ENCODE results near the gene KIF13A. TPM values are rescaled to one million over a fixed set of nuclear protein-coding genes. Genes with fewer than 3 reads are reported as not detected.

The KIF13A gene
- total and polyA plus RNA-seq, 9 of the 15 experiments (the other 6 are each of a cell fraction or from before 2014, with no cell fraction given) = 3.6 to 44.3 (median 29.7) TPM

GRCh38 chr6:17987697-17988421 lies 424 bp upstream of the KIF13A start (continued):
- TF ChIP-seq ARID4B (CRISPR knock-in tag; IDR thresholded peaks at IDR 0.05) (no peak; the same call in 1 of the 2 replicates), SNIP1 (IDR thresholded peaks at IDR 0.05; ENCODE audit: low read depth) (no peak), CTBP1 (IDR thresholded peaks at IDR 0.05; ENCODE audit: borderline replicate concordance) (peak; percentile 87), ZNF174 (CRISPR knock-in tag; IDR thresholded peaks at IDR 0.05) (no peak), GABPB2 (CRISPR knock-in tag; conservative IDR thresholded peaks at IDR 0.05) (no peak), SMAD3 (CRISPR knock-in tag; conservative IDR thresholded peaks at IDR 0.05) (no peak), MTA1 (IDR thresholded peaks at IDR 0.05; ENCODE audit: borderline replicate concordance) (no peak), PHB2 (IDR thresholded peaks at IDR 0.05; ENCODE audit: low read depth) (no peak), ZBTB43 (CRISPR knock-in tag; IDR thresholded peaks at IDR 0.05) (no peak), CREB1 (IDR thresholded peaks at IDR 0.05) (peak; percentile 17; the same call in 1 of the 2 replicates), CREB1 (CRISPR knock-in tag; IDR thresholded peaks at IDR 0.05) (no peak), ZBTB1 (CRISPR knock-in tag; IDR thresholded peaks at IDR 0.05; ENCODE audit: borderline replicate concordance, low read depth) (peak; percentile 87; the same call in 1 of the 2 replicates), ZNF592 (IDR thresholded peaks at IDR 0.05) (peak; percentile 71), NUFIP1 (IDR thresholded peaks at IDR 0.05; ENCODE audit: partially characterized antibody) (no peak), YY1 (IDR thresholded peaks at IDR 0.05; ENCODE audit: borderline replicate concordance in 1 of 3, control insufficient read depth in 1 of 3, extremely low read depth in 1 of 3, insufficient read depth in 3 of 3, insufficient read length in 1 of 3, insufficient replicate concordance in 2 of 3, low read depth in 1 of 3, low read length in 2 of 3) (peak; percentile 65 to 92 (median 88)), FOXK2 (conservative IDR thresholded peaks at IDR 0.05 in 1 of 2, IDR thresholded peaks at IDR 0.05 in 1 of 2; ENCODE audit: low read depth in 2 of 2) (no peak), ETV6 (IDR thresholded peaks at IDR 0.05; ENCODE audit: borderline replicate concordance in 1 of 2, low read depth in 2 of 2, low read length in 1 of 2) (no peak), ETV6 (CRISPR knock-in tag; IDR thresholded peaks at IDR 0.05; ENCODE audit: borderline replicate concordance) (no peak)
